Epithelial cell of esophagus (primary cell): Measurements from ENCODE around the gene CHMP6.

ENCODE experiments used
- DNase-seq: peaks from one replicate; pipeline ENCODE4 v3.0.0; 2010; ENCODE audit warnings: low read depth
- H3K4me3 ChIP-seq: 2 replicates; pipeline ENCODE4 v1.5.1; 2011; ENCODE audit warnings: mild to moderate bottlenecking, low read length, control low read depth
- CTCF ChIP-seq: IDR thresholded peaks from 2 replicates; pipeline ENCODE4 v1.5.1; 2011; ENCODE audit warnings: low read depth, mild to moderate bottlenecking, low read length, control low read depth, inconsistent platforms; ENCODE audit not compliant: insufficient read depth; ENCODE audit errors: missing control alignments

CHMP6 gene

GRCh38 chr17:81025065-81025740, 33.6 kb downstream of the CHMP6 start:
- no peak overlapping the region for H3K4me3 ChIP-seq
- TF ChIP-seq CTCF = no peak
- DNase-seq = no peak

- H3K4me3 ChIP-seq = no peak overlapping the region
- TF ChIP-seq CTCF = no peak
- no peak for DNase-seq
Measured at GRCh38 chr17:81025741-81026129, 34.1 kb downstream of the CHMP6 start.

- no peak for DNase-seq
- H3K4me3 ChIP-seq = no peak overlapping the region
Measured at GRCh38 chr17:81026266-81027036, 34.8 kb downstream of the CHMP6 start.

GRCh38 chr17:81027038-81027437, 35.4 kb downstream of the CHMP6 start:
- no peak for DNase-seq
- no peak overlapping the region for H3K4me3 ChIP-seq
- no peak for TF ChIP-seq CTCF

More at GRCh38 chr17:81026266-81027036, 34.8 kb downstream of the CHMP6 start:
- TF ChIP-seq CTCF = no peak

- no peak for TF ChIP-seq CTCF
- DNase-seq = peak; percentile 37
- no peak overlapping the region for H3K4me3 ChIP-seq
Measured at GRCh38 chr17:81027591-81028505, 36.2 kb downstream of the CHMP6 start.

DNA sequence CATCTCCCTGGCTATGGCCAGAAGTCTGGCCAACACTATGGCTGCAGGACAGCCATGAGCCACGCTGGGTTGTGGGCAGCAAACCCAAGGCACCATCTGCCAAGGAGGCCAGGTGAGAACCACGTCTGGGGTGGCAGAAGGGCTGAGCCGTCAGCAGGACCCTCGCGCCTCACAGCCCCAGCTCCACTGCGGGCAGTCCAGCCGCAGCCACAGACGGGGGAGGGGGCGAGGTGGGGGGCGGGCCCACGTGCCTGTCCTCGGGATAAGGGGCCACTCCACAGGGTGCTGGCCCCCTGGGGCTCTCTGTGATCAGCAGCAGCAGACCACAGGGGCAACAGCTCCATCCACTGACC, 36.8 kb downstream of the CHMP6 start:
- no peak overlapping the region for H3K4me3 ChIP-seq
- DNase-seq = no peak
- no peak for TF ChIP-seq CTCF
